Activated CD8-positive, alpha-beta memory T cell treated with anti-CD3 and anti-CD28 coated beads, Interleukin-2, amount 50 U/mL, for 1 hour (primary cell): Measurements from ENCODE around the gene HHLA2.
"Not testable (repeated sequence)": the region's sequence is repeated elsewhere in the genome, so short reads cannot be mapped to it uniquely, and the experiment has no call there.

Source experiments
- DNase-seq: peaks from one replicate; pipeline ENCODE4 v3.0.0-alpha.2; 2020; ENCODE audit errors: extremely low read depth

HHLA2 gene

GRCh38 chr3:108342837-108343486 lies 46.6 kb downstream of the HHLA2 start:
- DNase-seq, result no peak

DNA sequence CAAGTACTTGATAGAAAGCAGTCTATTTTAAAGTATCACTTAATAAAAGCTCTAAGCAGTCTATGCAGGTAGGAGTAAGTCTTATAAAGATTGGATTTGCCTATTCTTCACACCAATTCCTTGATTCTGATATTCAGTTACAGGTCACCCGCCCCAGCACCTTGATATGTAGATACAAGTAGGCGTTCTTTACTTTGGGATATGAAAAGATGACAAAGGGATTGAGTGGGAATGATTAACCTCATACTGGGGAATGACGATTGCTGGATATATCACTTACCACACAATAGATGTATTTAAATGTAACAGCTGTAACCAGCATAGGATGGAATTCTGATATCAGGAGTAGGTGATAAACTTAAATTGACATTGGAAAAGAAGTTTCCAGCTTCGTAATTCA lies 47.1 kb downstream of the HHLA2 start:
- DNase-seq, result no peak

GRCh38 chr3:108345492-108346205 lies 49.3 kb downstream of the HHLA2 start:
- no peak for DNase-seq

GRCh38 chr3:108346301-108347227 lies 50.2 kb downstream of the HHLA2 start:
- no peak for DNase-seq

GRCh38 chr3:108352176-108352575 lies 55.8 kb downstream of the HHLA2 start:
- DNase-seq, result no peak

- DNase-seq, result no peak
Measured at GRCh38 chr3:108354562-108354961, 58.2 kb downstream of the HHLA2 start.

GRCh38 chr3:108357042-108357441 lies 60.7 kb downstream of the HHLA2 start:
- DNase-seq, result no peak

DNA sequence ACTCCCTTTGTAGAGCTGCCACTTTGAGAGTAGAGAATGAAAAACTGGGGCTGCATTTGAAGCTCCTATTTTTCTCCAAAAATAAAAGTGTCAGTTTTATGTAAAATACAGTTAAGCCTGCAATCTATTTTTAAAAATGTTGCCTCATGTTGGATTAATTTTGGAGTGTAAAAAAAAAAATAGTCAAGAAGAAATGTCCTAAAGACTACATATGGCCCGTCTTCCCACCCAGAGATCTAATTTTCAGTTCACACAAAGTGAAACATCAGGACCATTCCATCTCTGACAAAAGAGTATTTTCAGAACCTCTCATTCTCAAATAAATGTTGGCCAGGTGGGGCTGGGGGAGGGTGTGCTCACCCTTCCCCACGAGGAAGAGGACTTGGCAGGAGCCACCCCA lies 62.7 kb downstream of the HHLA2 start:
- no peak for DNase-seq

DNA sequence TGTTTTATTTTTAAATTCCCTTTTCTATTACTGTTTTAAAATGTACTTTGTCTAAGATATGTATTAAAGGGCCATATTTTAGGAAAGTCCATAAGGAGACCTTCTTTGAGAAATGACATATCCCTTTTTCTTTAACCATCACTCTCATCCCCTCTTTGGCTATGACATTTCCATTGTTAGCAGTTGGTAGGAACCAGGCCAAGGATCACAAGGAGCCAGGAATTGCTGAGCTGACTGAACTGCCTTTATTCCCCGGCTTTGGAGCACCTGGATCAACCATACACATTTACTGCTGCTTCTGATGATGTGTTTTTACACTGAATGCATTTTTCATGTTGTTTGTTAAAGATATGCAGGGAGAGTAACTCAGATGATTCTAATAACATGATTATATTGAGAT lies 79.7 kb downstream of the HHLA2 start:
- DNase-seq, result no peak

DNA sequence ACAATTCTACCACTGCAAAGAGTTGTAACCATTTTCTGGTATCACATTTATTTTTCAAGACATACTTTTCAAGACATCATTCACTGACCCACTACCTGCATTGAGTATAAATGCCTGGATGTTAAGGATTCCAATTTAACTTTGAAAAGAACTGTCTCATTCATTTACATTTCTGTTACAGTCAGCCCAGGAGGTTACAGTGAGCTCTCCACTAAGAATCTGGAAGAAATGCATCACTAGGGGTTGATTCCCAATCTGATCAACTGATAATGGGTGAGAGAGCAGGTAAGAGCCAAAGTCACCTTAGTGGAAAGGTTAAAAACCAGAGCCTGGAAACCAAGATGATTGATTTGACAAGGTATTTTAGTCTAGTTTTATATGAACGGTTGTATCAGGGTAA lies 81.0 kb downstream of the HHLA2 start:
- DNase-seq, result no peak

- DNase-seq, result no peak
Measured at GRCh38 chr3:108378153-108378951, 82.0 kb downstream of the HHLA2 start.

- DNase-seq, result not testable (repeated sequence)
Measured at GRCh38 chr3:108378952-108379342, 82.6 kb downstream of the HHLA2 start.

GRCh38 chr3:108380128-108380795 lies 83.9 kb downstream of the HHLA2 start:
- DNase-seq, result no peak

DNA sequence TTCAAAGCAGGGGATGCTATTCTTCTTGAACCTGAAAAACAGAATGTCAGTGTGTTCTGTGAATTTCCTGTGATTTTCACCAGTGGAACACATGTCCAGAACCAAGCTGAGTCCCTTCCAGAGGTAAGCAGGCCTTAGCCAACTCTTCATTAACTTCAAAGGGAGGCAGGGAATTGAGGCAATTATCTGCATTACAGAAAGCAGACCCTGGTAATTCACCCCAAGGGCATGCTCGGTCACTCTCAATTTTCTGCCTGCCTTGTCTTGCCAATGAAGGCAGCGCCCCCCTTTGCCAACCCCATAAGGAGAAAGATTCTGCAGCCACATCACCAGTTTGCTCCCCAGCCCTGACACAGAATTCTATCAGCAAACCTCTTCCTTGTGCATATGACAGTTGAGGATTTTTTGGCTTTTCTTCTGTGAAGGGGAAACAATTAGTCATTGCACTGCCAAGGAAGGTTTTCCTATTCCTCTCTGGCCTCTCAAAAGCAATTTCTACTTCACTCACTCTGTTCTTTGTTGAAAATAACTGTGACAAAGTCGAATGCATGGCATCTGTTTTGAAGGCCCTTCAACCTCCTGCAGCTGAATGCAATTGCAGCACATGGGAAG lies 85.3 kb downstream of the HHLA2 start:
- DNase-seq, result no peak

DNA sequence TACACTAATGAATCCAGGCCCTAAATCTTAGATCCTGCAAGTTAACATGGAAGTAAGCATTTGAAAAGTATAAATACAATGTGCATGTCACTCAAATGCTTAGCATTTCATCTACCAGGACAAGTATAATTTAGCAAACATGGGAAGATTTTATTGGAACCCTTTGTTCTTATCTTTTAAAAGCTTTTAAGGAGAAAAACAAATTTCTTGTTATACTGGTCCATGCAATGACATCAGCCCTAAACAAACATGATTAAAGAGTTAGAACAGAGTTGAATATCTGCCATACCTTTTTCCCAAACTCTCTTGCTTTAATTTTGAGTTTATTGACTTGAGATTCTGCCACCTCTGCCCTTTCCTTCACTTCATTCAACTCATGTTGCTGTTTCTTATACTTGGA lies 87.0 kb downstream of the HHLA2 start:
- DNase-seq, result no peak

DNA sequence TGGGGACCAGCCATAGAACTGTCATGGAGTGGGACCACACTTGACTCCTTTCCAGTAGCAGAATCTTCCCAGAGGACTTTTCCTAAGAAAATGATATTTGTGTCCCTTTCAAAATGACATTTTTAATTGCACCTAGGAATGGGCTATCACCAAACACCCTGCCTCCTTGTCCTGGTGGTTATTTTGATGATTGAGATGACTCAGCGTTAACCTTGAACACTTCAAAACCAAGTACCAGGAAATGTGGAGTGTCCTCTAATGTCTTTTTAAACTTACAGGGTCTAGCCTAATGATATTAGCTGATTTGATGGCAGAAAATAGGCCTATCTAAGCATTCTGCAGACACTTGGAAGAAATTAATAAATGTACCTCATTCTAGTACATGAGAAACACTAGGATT lies 90.7 kb downstream of the HHLA2 start:
- no peak for DNase-seq

GRCh38 chr3:108388136-108389132 lies 92.1 kb downstream of the HHLA2 start:
- DNase-seq, result no peak

DNA sequence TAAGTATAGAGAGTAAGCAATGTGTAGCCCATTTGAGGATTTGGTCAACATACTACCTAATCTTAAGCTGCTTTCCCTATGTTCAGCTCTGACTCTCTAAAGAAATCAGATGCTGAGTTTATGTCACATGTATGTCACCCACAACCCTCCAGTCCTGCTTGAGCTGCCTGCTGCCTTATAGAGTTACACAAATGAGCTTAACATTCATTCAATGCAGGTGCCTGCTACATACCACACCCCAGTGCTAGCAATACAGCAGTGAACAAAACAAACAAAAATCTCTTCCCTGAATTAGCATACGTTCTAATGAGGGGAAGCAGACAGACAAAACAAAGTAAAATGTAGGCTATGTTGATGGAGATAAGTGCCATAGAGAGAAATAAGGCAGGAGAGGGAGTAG lies 93.0 kb downstream of the HHLA2 start:
- no peak for DNase-seq

DNA sequence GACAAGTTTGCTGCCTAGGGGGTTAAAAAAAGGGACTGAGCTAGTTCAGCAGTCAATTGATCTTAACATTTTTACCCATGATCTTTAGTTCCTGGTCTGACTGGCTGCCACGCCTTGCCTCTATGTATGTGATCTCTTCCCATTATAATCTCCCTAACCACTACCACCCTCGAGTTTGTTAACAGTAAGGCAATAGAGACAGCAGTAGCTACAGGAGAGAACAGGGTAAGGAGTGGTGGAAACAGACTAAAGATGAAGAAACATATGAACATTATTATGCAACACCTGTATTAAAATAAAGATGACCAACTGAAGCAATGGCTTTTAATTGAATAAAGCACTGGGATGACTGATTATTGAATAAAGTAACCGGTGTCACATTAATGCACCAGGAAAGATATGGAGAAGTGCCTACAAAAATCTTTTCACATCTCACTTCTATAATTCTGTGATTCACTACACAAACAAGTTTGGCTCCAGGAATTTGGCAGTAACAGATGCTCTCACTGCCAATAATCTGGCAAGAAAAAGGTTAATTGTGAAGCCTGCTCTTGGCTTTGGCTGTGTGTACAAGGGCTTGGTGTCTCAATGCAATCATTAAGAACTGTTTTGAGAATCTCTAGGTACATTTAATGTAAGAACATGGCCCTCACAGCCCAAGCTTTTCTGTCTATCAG lies 95.7 kb downstream of the HHLA2 start:
- DNase-seq, result no peak
